SK-N-SH (cell line): ENCODE measurements around the gene GRM2. TPM values are rescaled to one million over a fixed set of nuclear protein-coding genes. Genes with fewer than 3 reads are reported as not detected.

ENCODE experiments used
- CTCF ChIA-PET: fragments of 300-600, 350-600 bp; formaldehyde crosslinking; extraction: SDS; loops from one replicate; lab custom pipeline; 2021; lab: Yijun Ruan, JAX
- POLR2A ChIA-PET: fragments of 350-600 bp; sonication (Branson Sonifier 250); formaldehyde crosslinking; extraction: SDS; loops from one replicate; lab custom pipeline; 2020; ENCODE audit warnings: antibody characterized with exemption, inconsistent platforms; lab: Yijun Ruan, JAX
- DNase-seq: peaks from one replicate; pipeline ENCODE4 v3.0.0; 2012
- H2AFZ ChIP-seq: fragments of 200-600 bp; sonication (generic); 2 replicates; pipeline ENCODE4 v1.8.1; 2016; ENCODE audit warnings: antibody characterized with exemption, mild to moderate bottlenecking, low read depth
- H3F3A ChIP-seq: fragments of 200-600 bp; sonication (generic); replicated peaks from 2 replicates; pipeline ENCODE3; 2016; ENCODE audit warnings: antibody characterized with exemption, mild to moderate bottlenecking; ENCODE audit not compliant: insufficient read depth
- H3K27ac ChIP-seq, 2 experiments: fragments of 200-500 bp in 1 of 2; fragments of 200-600 bp in 1 of 2; sonication (Bioruptor generic) in 1 of 2; sonication (generic), shearing (Covaris generic) in 1 of 2; 2 replicates each; pipeline versions ENCODE4 v1.5.1 to v1.6.1; 2014 to 2016; ENCODE audit warnings: low read depth in 2 of 2, inconsistent platforms in 1 of 2, low read length in 1 of 2, mild to moderate bottlenecking in 1 of 2, mixed read lengths in 1 of 2
- H3K27me3 ChIP-seq: fragments of 200-600 bp; sonication (generic), shearing (Covaris generic); 2 replicates; pipeline ENCODE4 v1.6.1; 2016; ENCODE audit warnings: mixed run types; ENCODE audit not compliant: insufficient read depth
- H3K36me3 ChIP-seq, 2 experiments: fragments of 200-500 bp in 1 of 2; fragments of 200-600 bp in 1 of 2; sonication (Bioruptor generic) in 1 of 2; sonication (generic) in 1 of 2; replicated peaks in 1 of 2; 2 replicates each; pipeline versions ENCODE3 to v1.5.1; 2014 to 2016; ENCODE audit warnings: low read length in 1 of 2, mild to moderate bottlenecking in 1 of 2; ENCODE audit not compliant: insufficient read depth in 2 of 2, control insufficient read depth in 1 of 2
- H3K4me1 ChIP-seq, 2 experiments: fragments of 200-500 bp in 1 of 2; fragments of 200-600 bp in 1 of 2; sonication (Bioruptor generic) in 1 of 2; sonication (generic), shearing (Covaris generic) in 1 of 2; 2 replicates each; pipeline versions ENCODE4 v1.5.1 to v1.6.1; 2014 to 2016; ENCODE audit warnings: low read depth in 1 of 2, low read length in 1 of 2, mixed run types in 1 of 2; ENCODE audit not compliant: insufficient read depth in 2 of 2, control insufficient read depth in 1 of 2
- H3K4me2 ChIP-seq: fragments of 200-600 bp; sonication (generic), shearing (Covaris generic); 2 replicates; pipeline ENCODE4 v1.6.1; 2017; ENCODE audit warnings: mixed run types
- H3K4me3 ChIP-seq, 2 experiments: fragments of 200-500 bp in 1 of 2; fragments of 200-600 bp in 1 of 2; sonication (Bioruptor generic) in 1 of 2; sonication (generic), shearing (Covaris generic) in 1 of 2; 2 replicates each; pipeline versions ENCODE4 v1.5.1 to v1.8.1; 2014 to 2016; ENCODE audit warnings: low read depth in 2 of 2, inconsistent platforms in 1 of 2, low read length in 1 of 2, mild to moderate bottlenecking in 1 of 2, mixed read lengths in 1 of 2, moderate library complexity in 1 of 2
- H3K79me2 ChIP-seq: fragments of 200-600 bp; sonication (generic); 2 replicates; pipeline ENCODE4 v1.8.1; 2017; ENCODE audit warnings: mild to moderate bottlenecking; ENCODE audit not compliant: insufficient read depth
- H3K9ac ChIP-seq: fragments of 200-600 bp; sonication (generic); 2 replicates; pipeline ENCODE4 v1.6.1; 2017; ENCODE audit warnings: mixed run types
- H3K9me2 ChIP-seq: fragments of 200-600 bp; sonication (generic); 2 replicates; pipeline ENCODE4 v1.6.1; 2017; ENCODE audit warnings: mixed run types
- H3K9me3 ChIP-seq: fragments of 200-600 bp; sonication (generic); 2 replicates; pipeline ENCODE4 v1.6.1; 2017; ENCODE audit warnings: mixed run types, mild to moderate bottlenecking, moderate library complexity
- H4K20me1 ChIP-seq: fragments of 200-600 bp; sonication (generic); 2 replicates; pipeline ENCODE4 v1.6.1; 2017; ENCODE audit warnings: mild to moderate bottlenecking, mixed run types; ENCODE audit not compliant: insufficient read depth
- CHD2 ChIP-seq: fragments of 150-350 bp; IDR thresholded peaks from 2 replicates; pipeline ENCODE4 v1.6.1; 2018; ENCODE audit warnings: low read length; ENCODE audit not compliant: partially characterized antibody
- EP300 ChIP-seq, 2 experiments: IDR thresholded peaks; 2 replicates each; pipeline versions ENCODE4 v1.4.0 to v1.6.1; 2012; ENCODE audit warnings: borderline replicate concordance in 1 of 2, low read depth in 1 of 2, low read length in 1 of 2
- FOSL2 ChIP-seq: IDR thresholded peaks from 2 replicates; pipeline ENCODE4 v1.4.0; 2012; ENCODE audit warnings: low read depth, mild to moderate bottlenecking, moderate library complexity, borderline replicate concordance
- FOXM1 ChIP-seq: IDR thresholded peaks from 2 replicates; pipeline ENCODE4 v1.4.0; 2012; ENCODE audit warnings: low read depth, mild to moderate bottlenecking
- GABPA ChIP-seq: IDR thresholded peaks from 2 replicates; pipeline ENCODE4 v1.4.0; 2012; ENCODE audit warnings: low read depth, mild to moderate bottlenecking
- GATA2 ChIP-seq: sonication (generic); formaldehyde crosslinking; IDR thresholded peaks from 2 replicates; pipeline ENCODE4 v1.5.0; 2020; ENCODE audit warnings: mild to moderate bottlenecking, missing genetic modification reagents
- MEF2A ChIP-seq: IDR thresholded peaks from 2 replicates; pipeline ENCODE4 v1.4.0; 2012; ENCODE audit warnings: low read depth, borderline replicate concordance
- NFIC ChIP-seq: IDR thresholded peaks from 2 replicates; pipeline ENCODE4 v1.4.0; 2012; ENCODE audit warnings: borderline replicate concordance
- NRF1 ChIP-seq: IDR thresholded peaks from 2 replicates; pipeline ENCODE4 v1.6.1; 2012; ENCODE audit warnings: low read depth, mild to moderate bottlenecking, low read length
- POLR2AphosphoS5 ChIP-seq: IDR thresholded peaks from 2 replicates; pipeline ENCODE4 v1.6.1; 2012; ENCODE audit warnings: low read depth, low read length
- RCOR1 ChIP-seq: fragments of 150-350 bp; IDR thresholded peaks from 2 replicates; pipeline ENCODE4 v1.6.1; 2017; ENCODE audit warnings: antibody characterized with exemption, low read length
- RXRA ChIP-seq: IDR thresholded peaks from 2 replicates; pipeline ENCODE4 v1.4.0; 2012; ENCODE audit warnings: low read depth, mild to moderate bottlenecking, borderline replicate concordance
- SMC3 ChIP-seq: IDR thresholded peaks from 2 replicates; pipeline ENCODE4 v1.6.1; 2012; ENCODE audit warnings: low read depth, low read length, improper control_type of control experiment
- TCF12 ChIP-seq: IDR thresholded peaks from 2 replicates; pipeline ENCODE4 v1.4.0; 2012
- TEAD4 ChIP-seq: IDR thresholded peaks from 2 replicates; pipeline ENCODE4 v1.4.0; 2012; ENCODE audit warnings: mild to moderate bottlenecking, borderline replicate concordance; ENCODE audit not compliant: insufficient read depth
- USF2 ChIP-seq: fragments of 150-350 bp; IDR thresholded peaks from 2 replicates; pipeline ENCODE4 v1.6.1; 2017; ENCODE audit warnings: antibody characterized with exemption, low read length, low read depth, borderline replicate concordance
- YY1 ChIP-seq: IDR thresholded peaks from 2 replicates; pipeline ENCODE4 v1.4.0; 2012; ENCODE audit warnings: low read depth, mild to moderate bottlenecking
- WGBS: methylation state at CpG from one replicate; pipeline ENCODE4 v1.1.6; 2017; ENCODE audit warnings: low lambda C conversion rate; 5-methylcytosine and 5-hydroxymethylcytosine counted together
- polyA plus RNA-seq, 3 experiments: library from polyadenylated mRNA; depleted of rRNA; stranded (reverse); fragments of >200 nt; gene quantifications; 2 replicates each; pipeline ENCODE4 v1.2.3, GENCODE V29; 2012
- TF ChIP-seq, protein P1 (sequence below): fragments of 200-600 bp; sonication (generic); IDR thresholded peaks from 2 replicates; pipeline ENCODE4 v1.6.1; 2017; ENCODE audit warnings: antibody characterized with exemption, mild to moderate bottlenecking, moderate library complexity

The GRM2 gene
- polyA plus RNA-seq, 1 of the 3 experiments (the other 2 are of a cell fraction), result 0.15 TPM

DNA sequence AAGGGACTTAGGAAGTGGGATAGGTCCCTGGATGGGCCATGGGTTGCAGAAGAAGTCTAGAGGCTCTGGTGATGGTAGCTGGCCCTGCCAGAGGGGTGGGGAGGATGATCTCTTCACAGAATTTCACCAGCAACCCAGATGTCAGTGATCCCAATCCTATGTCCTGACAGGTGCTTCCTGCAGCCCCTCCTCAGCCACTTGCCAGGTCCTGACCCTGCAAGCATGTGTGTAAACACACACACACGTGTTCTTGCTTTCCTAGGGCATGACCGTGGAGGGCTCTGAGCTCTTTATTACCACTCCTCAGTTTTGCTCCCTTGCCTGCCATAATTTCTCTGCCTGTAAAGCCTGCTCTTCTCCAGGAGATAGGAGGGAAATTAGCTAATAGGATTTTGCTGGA is 23.3 kb upstream of the GRM2 start:
- no peak overlapping the region for H2AFZ ChIP-seq
- H3K9ac ChIP-seq, result no peak overlapping the region
- peaks cover 4 to 11% of the 10 kb centered on the region in 2 experiments; a peak in 2 of 4 replicates for H3K4me1 ChIP-seq
- H3F3A ChIP-seq, result no peaks in the 10 kb centered on the region
- H3K27ac ChIP-seq, result no peak overlapping the region
- peaks cover 11 to 55% of the 10 kb centered on the region in 2 experiments for H3K36me3 ChIP-seq
- no peaks in the 10 kb centered on the region for H3K9me2 ChIP-seq
- CTCF ChIA-PET, result interaction anchor here (1.3 to 6.8 kb wide), 7 partner anchors 12 to 294 kb away, joined by 3 to 125 read pairs (median 32); partner anchors contain the start of genes DCAF1 and TEX264
- H3K4me2 ChIP-seq, result no peak overlapping the region
- WGBS, result 80% methylated on average over 2 of the region's 2 CpGs
- peaks cover 16% of the 10 kb centered on the region for H4K20me1 ChIP-seq
- no peaks in the 10 kb centered on the region for H3K79me2 ChIP-seq
- no peaks in the 10 kb centered on the region for H3K27me3 ChIP-seq
- H3K9me3 ChIP-seq, result no peaks in the 10 kb centered on the region
- DNase-seq, result no peak
- TF ChIP-seq MEF2A, result no peak
- TF ChIP-seq, protein P1, sequence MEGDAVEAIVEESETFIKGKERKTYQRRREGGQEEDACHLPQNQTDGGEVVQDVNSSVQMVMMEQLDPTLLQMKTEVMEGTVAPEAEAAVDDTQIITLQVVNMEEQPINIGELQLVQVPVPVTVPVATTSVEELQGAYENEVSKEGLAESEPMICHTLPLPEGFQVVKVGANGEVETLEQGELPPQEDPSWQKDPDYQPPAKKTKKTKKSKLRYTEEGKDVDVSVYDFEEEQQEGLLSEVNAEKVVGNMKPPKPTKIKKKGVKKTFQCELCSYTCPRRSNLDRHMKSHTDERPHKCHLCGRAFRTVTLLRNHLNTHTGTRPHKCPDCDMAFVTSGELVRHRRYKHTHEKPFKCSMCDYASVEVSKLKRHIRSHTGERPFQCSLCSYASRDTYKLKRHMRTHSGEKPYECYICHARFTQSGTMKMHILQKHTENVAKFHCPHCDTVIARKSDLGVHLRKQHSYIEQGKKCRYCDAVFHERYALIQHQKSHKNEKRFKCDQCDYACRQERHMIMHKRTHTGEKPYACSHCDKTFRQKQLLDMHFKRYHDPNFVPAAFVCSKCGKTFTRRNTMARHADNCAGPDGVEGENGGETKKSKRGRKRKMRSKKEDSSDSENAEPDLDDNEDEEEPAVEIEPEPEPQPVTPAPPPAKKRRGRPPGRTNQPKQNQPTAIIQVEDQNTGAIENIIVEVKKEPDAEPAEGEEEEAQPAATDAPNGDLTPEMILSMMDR, result no peak
- TF ChIP-seq GATA2 (CRISPR knock-in tag), result no peak
- no peak for TF ChIP-seq USF2
- no peak for TF ChIP-seq FOSL2
- no peak for TF ChIP-seq POLR2AphosphoS5
- no peak for TF ChIP-seq GABPA
- TF ChIP-seq CHD2, result no peak
- no peak for TF ChIP-seq RXRA
- TF ChIP-seq NRF1, result no peak
- no peak for TF ChIP-seq EP300 (IDR thresholded peaks at IDR 0.05; ENCODE audit: borderline replicate concordance in 1 of 2, low read depth in 1 of 2, low read length in 1 of 2)
- TF ChIP-seq SMC3, result no peak
- TF ChIP-seq FOXM1, result no peak
- TF ChIP-seq NFIC, result no peak
- no peak for TF ChIP-seq YY1
- no peak for TF ChIP-seq RCOR1
- no peak for TF ChIP-seq TEAD4
- TF ChIP-seq TCF12, result no peak
- no peak overlapping the region for H3K4me3 ChIP-seq
- POLR2A ChIA-PET, result no interaction called here
